ENCODE measurements around the gene C1orf226. TPM values are rescaled to one million over a fixed set of nuclear protein-coding genes. Genes with fewer than 3 reads are reported as not detected.

The C1orf226 gene
- total and polyA plus RNA-seq, 12 donors: 1.0 to 6.7 (median 5.3) TPM

DNA sequence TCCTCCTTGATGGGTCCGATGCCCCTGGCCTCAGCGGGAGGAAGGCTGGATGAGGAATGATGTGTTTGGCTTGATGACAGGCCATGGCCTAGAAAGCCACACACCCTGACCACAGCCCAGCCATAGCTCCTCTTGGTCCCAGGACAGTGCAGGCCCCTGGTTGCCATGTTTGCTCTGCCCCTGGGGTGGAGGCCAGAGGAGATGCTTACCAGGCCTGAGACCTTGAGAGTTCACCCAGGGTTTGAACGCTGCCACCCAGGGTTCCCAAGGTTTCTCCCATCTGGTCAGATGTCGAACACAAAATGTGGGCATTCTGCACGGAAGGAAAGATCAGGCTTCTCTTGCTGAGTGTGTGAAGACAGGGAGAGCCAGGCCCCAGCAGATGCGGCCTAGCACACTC is 2.6 kb downstream of the C1orf226 start:
- ATAC-seq (no peak), DNase-seq (no peak)
- Histone ChIP-seq H3K9me3 (no peaks in the 10 kb centered on the region), H3K27ac (no peak overlapping the region), H3K36me3 (no peaks in the 10 kb centered on the region), H3K4me3 (no peak overlapping the region), H3K4me1 (no peaks in the 10 kb centered on the region), H3K27me3 (no peaks in the 10 kb centered on the region)
- 93 to 98% methylated on average over 6 of the region's 6 CpGs for WGBS, 2 donors
- TF ChIP-seq, protein P1, sequence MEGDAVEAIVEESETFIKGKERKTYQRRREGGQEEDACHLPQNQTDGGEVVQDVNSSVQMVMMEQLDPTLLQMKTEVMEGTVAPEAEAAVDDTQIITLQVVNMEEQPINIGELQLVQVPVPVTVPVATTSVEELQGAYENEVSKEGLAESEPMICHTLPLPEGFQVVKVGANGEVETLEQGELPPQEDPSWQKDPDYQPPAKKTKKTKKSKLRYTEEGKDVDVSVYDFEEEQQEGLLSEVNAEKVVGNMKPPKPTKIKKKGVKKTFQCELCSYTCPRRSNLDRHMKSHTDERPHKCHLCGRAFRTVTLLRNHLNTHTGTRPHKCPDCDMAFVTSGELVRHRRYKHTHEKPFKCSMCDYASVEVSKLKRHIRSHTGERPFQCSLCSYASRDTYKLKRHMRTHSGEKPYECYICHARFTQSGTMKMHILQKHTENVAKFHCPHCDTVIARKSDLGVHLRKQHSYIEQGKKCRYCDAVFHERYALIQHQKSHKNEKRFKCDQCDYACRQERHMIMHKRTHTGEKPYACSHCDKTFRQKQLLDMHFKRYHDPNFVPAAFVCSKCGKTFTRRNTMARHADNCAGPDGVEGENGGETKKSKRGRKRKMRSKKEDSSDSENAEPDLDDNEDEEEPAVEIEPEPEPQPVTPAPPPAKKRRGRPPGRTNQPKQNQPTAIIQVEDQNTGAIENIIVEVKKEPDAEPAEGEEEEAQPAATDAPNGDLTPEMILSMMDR (IDR thresholded peaks at IDR 0.05): no peak
- intact Hi-C loops (cut with DNase I): loop anchor here in 1 of 10 donors (10.0 kb wide), 1 partner anchor 89 kb away; no protein-coding TSS in a partner anchor

DNA sequence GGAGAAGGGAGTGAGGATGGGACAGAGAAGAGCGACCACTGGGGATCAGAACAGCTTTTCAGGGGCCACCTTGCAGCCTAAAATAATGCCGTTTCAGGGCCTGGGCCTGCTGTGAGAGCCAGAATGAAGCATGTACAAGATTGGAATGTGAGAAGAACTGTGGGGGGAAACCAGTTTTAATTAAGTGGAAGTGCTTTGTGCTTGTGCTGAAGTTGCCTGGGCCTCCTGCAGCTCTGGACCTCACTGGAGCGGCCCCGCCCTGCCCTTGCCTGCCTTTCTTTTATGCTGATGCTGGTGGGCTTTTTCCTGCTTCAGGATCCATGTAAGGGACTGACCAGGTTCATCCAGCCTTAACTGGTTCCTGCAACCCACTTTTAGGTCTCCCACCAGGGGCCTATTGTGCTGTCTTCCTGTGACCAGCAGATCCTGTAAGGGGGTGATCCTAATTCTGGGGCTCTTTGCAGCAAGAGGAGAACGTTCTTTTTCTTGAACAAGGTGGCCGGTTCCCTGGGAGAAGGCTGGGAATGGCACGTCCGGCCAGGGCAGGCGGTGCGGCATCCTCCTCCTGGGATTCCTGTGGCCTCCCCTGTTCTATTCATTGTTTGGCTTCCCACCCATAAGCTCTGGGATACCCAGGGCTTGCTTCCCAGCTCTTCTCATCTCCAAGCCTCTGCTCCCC is 3.2 kb downstream of the C1orf226 start:
- WGBS, 2 donors: 92 to 95% methylated on average over 10 of the region's 10 CpGs

DNA sequence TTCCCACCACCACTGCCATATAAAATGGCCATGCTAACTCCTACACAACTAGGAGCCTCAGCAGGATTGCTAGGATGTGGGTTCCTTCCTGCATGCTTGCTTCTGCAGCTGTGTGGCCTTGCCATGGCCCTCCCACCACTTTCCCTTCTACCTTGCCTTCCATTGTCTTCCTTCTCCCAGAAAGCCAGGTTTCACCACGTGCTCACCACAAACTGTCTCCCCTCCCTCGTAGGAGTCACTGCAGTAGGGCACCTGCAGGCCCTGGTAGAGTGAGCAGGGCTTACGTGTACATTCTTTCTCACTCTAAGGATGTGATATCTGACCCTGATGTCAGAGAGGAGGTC is 3.7 kb downstream of the C1orf226 start:
- TF ChIP-seq, protein P1 (IDR thresholded peaks at IDR 0.05): no peak
- Histone ChIP-seq H3K4me3 (no peak overlapping the region), H3K27ac (no peak overlapping the region), H3K27me3 (no peaks in the 10 kb centered on the region), H3K4me1 (no peaks in the 10 kb centered on the region), H3K36me3 (no peaks in the 10 kb centered on the region), H3K9me3 (no peaks in the 10 kb centered on the region)
- DNase-seq (no peak), ATAC-seq (no peak)
- intact Hi-C loops (cut with DNase I): loop anchor here in 2 of 10 donors (5.0 to 10.0 kb wide), 2 partner anchors 90 to 328 kb away; no protein-coding TSS in a partner anchor
- 75 to 77% methylated on average over 3 of the region's 3 CpGs for WGBS, 2 donors

More for the DNA sequence above, 3.2 kb downstream of the C1orf226 start:
- Histone ChIP-seq H3K4me3 (no peak overlapping the region), H3K4me1 (no peaks in the 10 kb centered on the region), H3K27ac (no peak overlapping the region), H3K36me3 (no peaks in the 10 kb centered on the region), H3K9me3 (no peaks in the 10 kb centered on the region), H3K27me3 (no peaks in the 10 kb centered on the region)
- TF ChIP-seq, protein P1 (IDR thresholded peaks at IDR 0.05): no peak
- no peak for DNase-seq
- intact Hi-C loops (cut with DNase I): loop anchor here in 2 of 10 donors (5.0 to 10.0 kb wide), 2 partner anchors 90 to 327 kb away; no protein-coding TSS in a partner anchor
- no peak for ATAC-seq

DNA sequence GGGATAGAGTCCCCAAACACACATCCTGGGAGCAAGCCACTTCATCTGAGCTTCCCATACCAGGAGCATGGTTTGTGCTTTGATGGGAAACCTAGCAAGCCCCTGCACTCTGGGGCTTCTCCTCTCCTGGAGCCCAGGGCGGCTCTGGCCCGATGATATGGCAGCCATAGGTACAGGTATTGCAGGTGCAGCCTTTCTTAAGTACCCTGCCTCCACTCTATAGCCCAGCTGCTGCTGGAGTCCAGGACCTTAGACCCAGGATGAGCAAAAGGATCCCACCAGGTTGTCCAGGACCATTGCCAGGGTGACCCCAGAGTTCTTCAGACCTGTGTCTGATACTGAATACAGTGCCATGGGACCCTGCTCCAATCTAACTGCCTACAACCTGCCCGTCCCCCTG is 4.2 kb downstream of the C1orf226 start:
- H3K27ac ChIP-seq: no peak overlapping the region
- no peaks in the 10 kb centered on the region for H3K9me3 ChIP-seq
- H3K27me3 ChIP-seq: no peaks in the 10 kb centered on the region
- H3K36me3 ChIP-seq: no peaks in the 10 kb centered on the region
- no peak for DNase-seq
- intact Hi-C loops (cut with DNase I): loop anchor here in 2 of 10 donors (5.0 to 10.0 kb wide), 2 partner anchors 91 to 328 kb away; no protein-coding TSS in a partner anchor
- H3K4me3 ChIP-seq: no peak overlapping the region
- H3K4me1 ChIP-seq: no peaks in the 10 kb centered on the region
- WGBS, 2 donors: 77 to 94% methylated on average over 3 of the region's 3 CpGs
- TF ChIP-seq, protein P1 (IDR thresholded peaks at IDR 0.05): no peak
- no peak for ATAC-seq
